Ascending aorta (tissue), 2 donors: Measurements from ENCODE around the gene TRIM62. TPM values are rescaled to one million over a fixed set of nuclear protein-coding genes. Genes with fewer than 3 reads are reported as not detected.

Source experiments
- DNase-seq, 2 donors: peaks; one replicate each; pipeline ENCODE4 v3.0.0-alpha.2; 2019; ENCODE audit warnings: low spot score in 2 of 2
- H3K27ac ChIP-seq, 2 donors: fragments of 200-600 bp; sonication (generic); one replicate each; pipeline ENCODE4 v1.5.1; 2016 to 2017; ENCODE audit warnings: mild to moderate bottlenecking in 1 of 2
- H3K27me3 ChIP-seq: fragments of 200-600 bp; sonication (generic); one replicate; pipeline ENCODE4 v1.5.1; 2017
- H3K36me3 ChIP-seq, 2 donors: fragments of 200-600 bp; sonication (generic); one replicate each; pipeline ENCODE4 v1.5.1; 2016
- H3K4me1 ChIP-seq, 2 donors: fragments of 200-600 bp; sonication (generic); one replicate each; pipeline ENCODE4 v1.5.1; 2016 to 2017; ENCODE audit warnings: mild to moderate bottlenecking in 1 of 2
- H3K4me3 ChIP-seq, 2 donors: fragments of 200-600 bp; sonication (generic); one replicate each; pipeline ENCODE4 v1.5.1; 2016 to 2017; ENCODE audit warnings: mild to moderate bottlenecking in 1 of 2
- H3K9me3 ChIP-seq, 2 donors: fragments of 200-600 bp; sonication (generic); one replicate each; pipeline ENCODE4 v1.5.1; 2016
- intact Hi-C: fragments of 100-400 bp; cut with DNase I; formaldehyde crosslinking; loops from one replicate; pipeline ENCODE4 v1.15.1; 2023
- total RNA-seq: library from RNA; depleted of rRNA; stranded (reverse); fragments of >200 nt; gene quantifications from one replicate; pipeline ENCODE4 v1.1.0, GENCODE V29; 2016
- TF ChIP-seq, protein P1 (sequence below), 3 experiments: fragments of 200-600 bp in 2 of 3; fragments of 450-650 bp in 1 of 3; sonication (generic) in 2 of 3; IDR thresholded peaks; one replicate each; pipeline ENCODE4 v1.5.1; 2016 to 2019; ENCODE audit warnings: antibody characterized with exemption in 3 of 3, mild to moderate bottlenecking in 1 of 3, moderate library complexity in 1 of 3

TRIM62 gene
- total RNA-seq, 1 donor from 2014 or later, result 18.1 TPM

DNA sequence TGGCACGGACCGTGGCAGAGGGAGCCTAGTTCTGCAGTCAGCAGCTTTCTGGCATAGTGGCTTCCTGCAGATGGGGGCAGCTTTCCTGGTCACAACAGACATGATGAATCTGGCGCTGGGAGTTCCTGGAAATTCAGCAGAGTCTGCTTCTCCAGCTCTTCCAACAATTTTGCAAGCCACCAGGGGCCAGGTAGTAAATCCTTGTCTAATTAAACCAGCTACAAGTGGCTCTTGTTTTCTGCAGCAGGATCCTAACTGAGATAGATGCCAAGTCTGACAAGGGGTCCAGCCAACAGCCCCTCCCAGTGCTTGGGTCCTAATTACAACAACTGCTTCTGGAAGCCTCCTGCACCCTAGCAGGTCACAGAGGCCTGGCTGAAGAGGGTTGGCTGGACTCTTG is 35.8 kb downstream of the TRIM62 start:
- H3K4me1 ChIP-seq, result peaks cover 0 to 12% of the 10 kb centered on the region in 2 donors
- TF ChIP-seq, protein P1, sequence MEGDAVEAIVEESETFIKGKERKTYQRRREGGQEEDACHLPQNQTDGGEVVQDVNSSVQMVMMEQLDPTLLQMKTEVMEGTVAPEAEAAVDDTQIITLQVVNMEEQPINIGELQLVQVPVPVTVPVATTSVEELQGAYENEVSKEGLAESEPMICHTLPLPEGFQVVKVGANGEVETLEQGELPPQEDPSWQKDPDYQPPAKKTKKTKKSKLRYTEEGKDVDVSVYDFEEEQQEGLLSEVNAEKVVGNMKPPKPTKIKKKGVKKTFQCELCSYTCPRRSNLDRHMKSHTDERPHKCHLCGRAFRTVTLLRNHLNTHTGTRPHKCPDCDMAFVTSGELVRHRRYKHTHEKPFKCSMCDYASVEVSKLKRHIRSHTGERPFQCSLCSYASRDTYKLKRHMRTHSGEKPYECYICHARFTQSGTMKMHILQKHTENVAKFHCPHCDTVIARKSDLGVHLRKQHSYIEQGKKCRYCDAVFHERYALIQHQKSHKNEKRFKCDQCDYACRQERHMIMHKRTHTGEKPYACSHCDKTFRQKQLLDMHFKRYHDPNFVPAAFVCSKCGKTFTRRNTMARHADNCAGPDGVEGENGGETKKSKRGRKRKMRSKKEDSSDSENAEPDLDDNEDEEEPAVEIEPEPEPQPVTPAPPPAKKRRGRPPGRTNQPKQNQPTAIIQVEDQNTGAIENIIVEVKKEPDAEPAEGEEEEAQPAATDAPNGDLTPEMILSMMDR (IDR thresholded peaks at IDR 0.05), result no peak
- intact Hi-C loops, result no loop called here
- H3K27ac ChIP-seq, result no peak overlapping the region
- DNase-seq, result no peak
- no peak overlapping the region for H3K4me3 ChIP-seq
- no peaks in the 10 kb centered on the region for H3K9me3 ChIP-seq
- peaks cover 14 to 23% of the 10 kb centered on the region in 2 donors for H3K36me3 ChIP-seq
- no peaks in the 10 kb centered on the region for H3K27me3 ChIP-seq

DNA sequence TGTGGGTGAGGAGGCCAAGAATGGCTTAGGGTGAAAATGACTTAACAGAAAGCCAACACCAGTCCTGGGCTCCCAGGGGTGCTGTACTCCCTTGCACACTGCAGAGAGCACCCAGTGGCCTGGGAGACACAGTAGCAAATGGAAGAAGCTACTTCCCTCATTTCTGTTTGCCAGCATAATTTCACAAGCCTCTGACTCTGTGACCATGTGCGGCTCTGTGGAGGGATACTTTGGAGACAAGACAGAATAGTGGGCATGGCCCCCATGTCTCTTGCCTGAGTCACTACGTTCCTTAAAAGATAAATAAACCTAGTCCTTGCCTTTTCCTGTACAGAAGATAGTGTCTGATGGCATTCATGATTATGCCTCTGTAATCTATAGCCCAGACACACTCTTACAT is 38.1 kb downstream of the TRIM62 start:
- Histone ChIP-seq H3K4me3 (no peak overlapping the region), H3K4me1 (peaks cover 0 to 12% of the 10 kb centered on the region in 2 donors), H3K9me3 (no peaks in the 10 kb centered on the region), H3K27me3 (no peaks in the 10 kb centered on the region), H3K27ac (no peak overlapping the region), H3K36me3 (peaks cover 14 to 23% of the 10 kb centered on the region in 2 donors)
- TF ChIP-seq, protein P1 (IDR thresholded peaks at IDR 0.05), result no peak
- DNase-seq, result no peak
- intact Hi-C loops, result no loop called here

GRCh38 chr1:33143176-33143575 is 38.7 kb downstream of the TRIM62 start:
- H3K27me3 ChIP-seq, result no peaks in the 10 kb centered on the region
- TF ChIP-seq, protein P1 (IDR thresholded peaks at IDR 0.05), result no peak
- intact Hi-C loops, result no loop called here
- H3K9me3 ChIP-seq, result no peaks in the 10 kb centered on the region
- H3K36me3 ChIP-seq, result peaks cover 14 to 23% of the 10 kb centered on the region in 2 donors
- no peak overlapping the region for H3K27ac ChIP-seq
- peaks cover 0 to 12% of the 10 kb centered on the region in 2 donors for H3K4me1 ChIP-seq
- DNase-seq, result no peak
- H3K4me3 ChIP-seq, result no peak overlapping the region

DNA sequence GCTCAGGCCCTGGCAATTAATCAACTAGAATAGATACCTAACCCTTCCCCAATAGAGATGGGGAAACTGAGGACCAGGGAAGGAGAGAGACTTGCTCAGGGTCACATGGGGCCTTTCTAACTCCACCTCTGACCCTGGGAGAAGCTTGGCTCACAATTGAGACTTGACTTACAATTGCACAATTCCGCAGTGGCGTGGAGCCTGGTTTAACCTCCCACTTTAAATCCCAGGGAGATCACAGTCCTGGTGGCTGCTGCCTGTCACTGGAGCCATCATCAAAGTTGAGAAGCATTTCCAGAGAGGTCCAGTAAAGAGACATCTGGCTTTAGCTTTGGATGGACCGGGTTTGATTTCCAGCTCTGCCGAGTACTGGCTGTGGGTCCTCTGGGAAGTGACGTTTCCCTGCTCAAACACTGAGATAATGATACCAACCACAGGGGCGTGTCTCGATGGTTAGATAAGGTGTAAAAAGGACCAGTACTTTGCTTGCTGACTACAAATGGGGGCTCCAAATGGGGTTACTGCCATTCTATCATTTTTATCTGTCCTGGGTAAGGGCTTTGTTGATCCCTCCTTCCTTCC is 39.3 kb downstream of the TRIM62 start:
- no peak for DNase-seq
- peak overlapping the region in 1 of 2 donors; percentile 18 for H3K27ac ChIP-seq
- peaks cover 0 to 12% of the 10 kb centered on the region in 2 donors for H3K4me1 ChIP-seq
- intact Hi-C loops, result no loop called here
- no peaks in the 10 kb centered on the region for H3K27me3 ChIP-seq
- H3K9me3 ChIP-seq, result no peaks in the 10 kb centered on the region
- H3K36me3 ChIP-seq, result peaks cover 14 to 19% of the 10 kb centered on the region in 2 donors
- no peak overlapping the region for H3K4me3 ChIP-seq
- TF ChIP-seq, protein P1 (IDR thresholded peaks at IDR 0.05), result no peak

DNA sequence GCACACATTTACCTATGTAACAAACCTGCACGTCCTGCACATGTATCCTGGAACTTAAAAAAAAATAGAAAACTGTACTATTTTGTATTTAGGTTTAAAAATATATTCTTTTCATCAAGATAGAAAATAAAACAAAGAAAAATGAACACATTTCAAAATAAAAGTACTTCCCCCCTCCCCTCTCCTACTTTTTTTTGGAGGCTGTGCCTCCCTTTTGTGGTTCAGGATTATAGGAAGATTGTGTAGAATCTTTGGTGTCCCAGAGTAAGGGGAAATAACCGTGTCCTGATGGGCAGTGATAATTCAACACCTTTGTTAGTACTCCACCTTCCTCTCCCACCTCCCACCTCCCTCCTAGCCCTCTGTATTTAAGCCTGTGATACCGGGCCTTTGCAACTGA is 40.1 kb downstream of the TRIM62 start:
- intact Hi-C loops, result no loop called here
- Histone ChIP-seq H3K9me3 (no peaks in the 10 kb centered on the region), H3K4me3 (no peak overlapping the region), H3K4me1 (peaks cover 0 to 12% of the 10 kb centered on the region in 2 donors), H3K27me3 (no peaks in the 10 kb centered on the region), H3K27ac (peak overlapping the region in 1 of 2 donors; percentile 28), H3K36me3 (peaks cover 10 to 11% of the 10 kb centered on the region in 2 donors)
- no peak for DNase-seq
- TF ChIP-seq, protein P1 (IDR thresholded peaks at IDR 0.05), result no peak
